HEK293T (cell line): ENCODE results near the gene LHX4.

Experiments used
- FOXM1 ChIP-seq: fragments of 450-650 bp; IDR thresholded peaks from 2 replicates; pipeline ENCODE4 v1.6.1; 2017; ENCODE audit warnings: mild to moderate bottlenecking, borderline replicate concordance
- LEF1 ChIP-seq: fragments of 450-650 bp; IDR thresholded peaks from 2 replicates; pipeline ENCODE4 v1.6.1; 2017; ENCODE audit warnings: mild to moderate bottlenecking, borderline replicate concordance

DNA sequence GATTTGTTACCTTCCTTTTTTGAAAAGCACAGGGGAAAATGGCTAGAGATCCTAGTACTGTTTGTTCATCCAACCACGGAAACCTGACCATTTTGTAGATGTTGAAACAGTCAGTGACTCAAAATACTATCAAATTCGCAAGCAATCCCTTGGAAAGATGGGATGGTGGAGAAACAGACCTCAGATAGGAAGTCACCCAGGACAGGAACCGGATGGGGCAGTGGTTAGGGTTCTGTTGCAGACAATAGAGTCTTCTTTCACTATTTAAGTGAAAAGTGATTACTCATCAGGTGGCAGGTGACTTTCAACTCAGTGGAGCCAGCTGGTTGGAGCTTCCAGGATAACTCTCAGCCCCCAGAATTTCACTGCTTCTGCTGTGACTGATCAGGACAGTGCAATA, 17.0 kb downstream of the LHX4 start:
- no peak for TF ChIP-seq FOXM1
- TF ChIP-seq LEF1 = no peak
